KBM-7 (cell line): Measurements from ENCODE around the gene NPIPA1.
"Not testable (repeated sequence)": the region's sequence is repeated elsewhere in the genome, so short reads cannot be mapped to it uniquely, and the experiment has no call there.

ENCODE experiments used
- DNase-seq: peaks from one replicate; pipeline ENCODE4 v3.0.0-alpha.2; 2015
- in situ Hi-C: fragments of 300-500 bp; cut with MboI; formaldehyde crosslinking; loops from 2 replicates; pipeline ENCODE4 v1.14.3; 2020; ENCODE audit warnings: low sequenced_read_pairs, low pct_unique_long_range_greater_than_20kb, mixed read lengths

The NPIPA1 gene

GRCh38 chr16:14937143-14937542, at the start of gene NPIPA1:
Gene NPIPA1, plus strand, starts transcription at chr16:14937443. Its CDS starts 0 bp downstream, at chr16:14937443.
- in situ Hi-C loops, DNase-seq: not testable (repeated sequence)

- DNase-seq, in situ Hi-C loops: not testable (repeated sequence)
Measured at GRCh38 chr16:14892111-14892510, 45.1 kb upstream of the NPIPA1 start.

GRCh38 chr16:14895382-14895781, 41.9 kb upstream of the NPIPA1 start:
- DNase-seq, in situ Hi-C loops: not testable (repeated sequence)

- DNase-seq, in situ Hi-C loops: not testable (repeated sequence)
Measured at GRCh38 chr16:14896023-14896422, 41.2 kb upstream of the NPIPA1 start.

GRCh38 chr16:14897006-14897664, 40.1 kb upstream of the NPIPA1 start:
- in situ Hi-C loops, DNase-seq: not testable (repeated sequence)

- in situ Hi-C loops, DNase-seq: not testable (repeated sequence)
Measured at GRCh38 chr16:14898162-14898561, 39.1 kb upstream of the NPIPA1 start.

GRCh38 chr16:14903191-14903957, 33.9 kb upstream of the NPIPA1 start:
- in situ Hi-C loops, DNase-seq: not testable (repeated sequence)

- DNase-seq, in situ Hi-C loops: not testable (repeated sequence)
Measured at GRCh38 chr16:14909744-14910143, 27.5 kb upstream of the NPIPA1 start.

- in situ Hi-C loops, DNase-seq: not testable (repeated sequence)
Measured at GRCh38 chr16:14910833-14911629, 26.2 kb upstream of the NPIPA1 start.

GRCh38 chr16:14911954-14912353, 25.3 kb upstream of the NPIPA1 start:
- in situ Hi-C loops, DNase-seq: not testable (repeated sequence)

- DNase-seq, in situ Hi-C loops: not testable (repeated sequence)
Measured at GRCh38 chr16:14912588-14912987, 24.7 kb upstream of the NPIPA1 start.

- in situ Hi-C loops, DNase-seq: not testable (repeated sequence)
Measured at GRCh38 chr16:14918504-14918903, 18.7 kb upstream of the NPIPA1 start.

GRCh38 chr16:14919837-14920600, 17.2 kb upstream of the NPIPA1 start:
- DNase-seq = not testable (repeated sequence)

GRCh38 chr16:14922285-14922684, 15.0 kb upstream of the NPIPA1 start:
- not testable (repeated sequence) for DNase-seq

More at GRCh38 chr16:14919837-14920600, 17.2 kb upstream of the NPIPA1 start:
- in situ Hi-C loops = not testable (repeated sequence)

GRCh38 chr16:14922968-14923367, 14.3 kb upstream of the NPIPA1 start:
- DNase-seq, in situ Hi-C loops: not testable (repeated sequence)

More at GRCh38 chr16:14922285-14922684, 15.0 kb upstream of the NPIPA1 start:
- in situ Hi-C loops = not testable (repeated sequence)

GRCh38 chr16:14923394-14924088, 13.7 kb upstream of the NPIPA1 start:
- in situ Hi-C loops, DNase-seq: not testable (repeated sequence)

GRCh38 chr16:14924359-14924758, 12.9 kb upstream of the NPIPA1 start:
- in situ Hi-C loops, DNase-seq: not testable (repeated sequence)

- DNase-seq, in situ Hi-C loops: not testable (repeated sequence)
Measured at GRCh38 chr16:14924982-14925381, 12.3 kb upstream of the NPIPA1 start.
